Fibroblast of the conjunctiva (primary cell): ENCODE data around the gene GNG2.

Source experiments
- DNase-seq: peaks from one replicate; pipeline ENCODE4 v3.0.0-alpha.2; 2010; ENCODE audit warnings: low read depth

GNG2 gene

GRCh38 chr14:51942971-51943370 is 82.6 kb downstream of the GNG2 start:
- DNase-seq: no peak

- no peak for DNase-seq
Observed at GRCh38 chr14:51950007-51950406, 89.6 kb downstream of the GNG2 start.

- no peak for DNase-seq
Observed at GRCh38 chr14:51951656-51952055, 91.2 kb downstream of the GNG2 start.

GRCh38 chr14:51954031-51954430 is 93.6 kb downstream of the GNG2 start:
- DNase-seq: no peak

- DNase-seq: no peak
Observed at GRCh38 chr14:51954657-51955056, 94.2 kb downstream of the GNG2 start.

- peak; percentile 30 for DNase-seq
Observed at GRCh38 chr14:51957950-51958349, 97.5 kb downstream of the GNG2 start.

- DNase-seq: no peak
Observed at GRCh38 chr14:51959928-51960327, 99.5 kb downstream of the GNG2 start.

- no peak for DNase-seq
Observed at GRCh38 chr14:51960866-51961265, 100.5 kb downstream of the GNG2 start.

GRCh38 chr14:51962711-51963110 is 102.3 kb downstream of the GNG2 start:
- no peak for DNase-seq

- no peak for DNase-seq
Observed at GRCh38 chr14:51963286-51963685, 102.9 kb downstream of the GNG2 start.

- no peak for DNase-seq
Observed at GRCh38 chr14:51967521-51967920, 107.1 kb downstream of the GNG2 start.

- DNase-seq: no peak
Observed at GRCh38 chr14:51969852-51970540, 109.6 kb downstream of the GNG2 start.

- no peak for DNase-seq
Observed at GRCh38 chr14:51972566-51972965, 112.2 kb downstream of the GNG2 start.

GRCh38 chr14:51977075-51977474 is 116.7 kb downstream of the GNG2 start:
- DNase-seq: no peak

- no peak for DNase-seq
Observed at GRCh38 chr14:51978681-51979085, 118.3 kb downstream of the GNG2 start.

GRCh38 chr14:51979088-51979709 is 118.8 kb downstream of the GNG2 start:
- peak; percentile 72 for DNase-seq

- DNase-seq: no peak
Observed at GRCh38 chr14:51981218-51981854, 120.9 kb downstream of the GNG2 start.

GRCh38 chr14:51988221-51988620 is 127.8 kb downstream of the GNG2 start:
- no peak for DNase-seq

- DNase-seq: peak; percentile 86
Observed at GRCh38 chr14:51989293-51990234, 129.2 kb downstream of the GNG2 start, which contains the start of gene RTRAF. TSS of gene RTRAF (plus strand) at chr14:51989546. CDS start at chr14:51989640, 94 bp downstream.

- DNase-seq: no peak
Observed at GRCh38 chr14:51990488-51990887, 130.1 kb downstream of the GNG2 start.

GRCh38 chr14:51993285-51993920 is 133.0 kb downstream of the GNG2 start:
- DNase-seq: no peak
